ENCODE data around the gene ZNF609.
A peak's percentile ranks its signal among the peaks of the same experiment; 100 is the strongest.
"Not testable (repeated sequence)": the region's sequence is repeated elsewhere in the genome, so short reads cannot be mapped to it uniquely, and the experiment has no call there.

The ZNF609 gene

DNA sequence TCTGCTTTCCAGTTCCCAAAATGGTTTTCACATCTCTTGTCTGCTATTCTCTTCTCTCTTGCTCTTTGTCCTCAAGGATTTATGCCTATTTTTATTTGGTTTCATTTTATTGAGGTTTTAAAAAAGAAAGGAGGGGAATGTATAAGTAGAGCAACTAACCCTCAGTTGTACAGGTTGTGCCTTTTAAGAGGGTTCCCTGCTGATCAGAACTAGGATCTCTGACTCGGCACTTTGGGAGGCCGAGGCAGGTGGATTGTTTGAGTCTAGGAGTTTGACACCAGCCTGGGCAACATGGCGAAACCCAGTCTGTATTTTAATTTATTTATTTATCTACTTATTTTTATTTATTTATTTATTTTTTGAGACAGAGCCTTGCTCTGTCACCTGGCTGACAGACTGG, 123.6 kb downstream of the ZNF609 start:
- H3K27ac ChIP-seq (ENCODE audit: low read depth, low read length, severe bottlenecking): no peak overlapping the region
- peaks cover 20% of the 10 kb centered on the region for H3K9me3 ChIP-seq (ENCODE audit: control insufficient read depth, low read length)
- H3K36me3 ChIP-seq (ENCODE audit: control insufficient read depth, insufficient read depth, low read length): no peaks in the 10 kb centered on the region
- no peak overlapping the region for H3K4me3 ChIP-seq (ENCODE audit: extremely low read depth, insufficient read depth, low read length, poor library complexity, severe bottlenecking)
- peaks cover 20% of the 10 kb centered on the region for H3K4me1 ChIP-seq (ENCODE audit: control insufficient read depth, insufficient read depth, low read length, poor library complexity, severe bottlenecking)
- WGBS, 2 experiments (ENCODE audit: insufficient coverage in 2 of 2): 90 to 100% methylated on average over 1 to 2 of the region's 3 CpGs

DNA sequence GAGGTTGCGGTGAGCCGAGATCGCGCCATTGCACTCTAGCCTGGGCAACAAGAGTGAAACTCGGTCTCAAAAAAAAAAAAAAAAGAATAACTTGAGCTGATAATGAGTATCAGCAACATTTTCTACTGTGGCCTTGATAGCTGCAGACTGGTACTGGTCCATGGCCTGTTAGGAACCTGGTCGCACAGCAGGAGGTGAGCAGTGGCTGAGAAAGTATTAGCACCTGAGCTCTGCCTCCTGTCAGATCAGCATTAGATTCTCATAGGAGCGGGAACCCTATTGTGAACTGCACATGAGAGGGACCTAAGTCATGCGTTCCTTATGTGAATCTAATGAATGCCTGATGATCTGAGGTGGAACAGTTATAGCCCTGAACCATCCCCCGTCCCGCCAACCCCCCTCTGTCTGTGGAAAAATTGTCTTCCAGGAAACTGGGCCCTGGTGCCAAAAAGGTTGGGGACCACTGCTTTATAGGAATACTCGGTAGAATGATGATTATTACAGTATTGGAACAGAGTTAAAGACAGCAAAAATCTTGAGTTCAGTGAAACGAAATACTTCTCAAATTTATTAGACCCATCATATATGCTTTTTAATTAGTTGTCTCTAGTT, 126.0 kb downstream of the ZNF609 start:
- 95 to 98% methylated on average over 8 of the region's 12 CpGs for WGBS, 2 experiments (ENCODE audit: insufficient coverage in 2 of 2)
- H3K36me3 ChIP-seq (ENCODE audit: control insufficient read depth, insufficient read depth, low read length): no peaks in the 10 kb centered on the region

DNA sequence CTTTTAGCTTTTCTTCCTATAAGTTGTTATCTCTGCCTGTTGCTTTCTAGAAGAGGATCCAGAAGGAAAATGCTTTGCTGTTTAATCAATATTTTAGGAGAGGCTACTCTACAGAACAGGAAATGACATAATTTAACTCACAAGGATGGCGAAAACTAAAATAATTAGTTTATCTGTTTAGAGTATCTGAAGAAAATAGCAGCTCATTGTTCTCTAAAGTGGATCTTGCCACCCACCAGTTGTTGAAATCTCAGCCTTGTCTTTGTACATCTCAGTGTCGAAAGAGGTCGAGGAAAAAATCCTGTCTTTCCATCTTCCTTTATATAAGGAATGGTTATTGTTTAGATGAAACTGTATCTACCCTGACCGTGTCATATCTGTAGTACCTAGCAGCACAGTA, 126.6 kb downstream of the ZNF609 start:
- peaks cover 14% of the 10 kb centered on the region for H3K4me1 ChIP-seq (ENCODE audit: control insufficient read depth, insufficient read depth, low read length, poor library complexity, severe bottlenecking)
- no peaks in the 10 kb centered on the region for H3K9me3 ChIP-seq (ENCODE audit: control insufficient read depth, low read length)
- no peaks in the 10 kb centered on the region for H3K36me3 ChIP-seq (ENCODE audit: control insufficient read depth, insufficient read depth, low read length)
- H3K4me3 ChIP-seq (ENCODE audit: extremely low read depth, insufficient read depth, low read length, poor library complexity, severe bottlenecking): no peak overlapping the region
- no CpG with 5 or more reads among the region's 4 CpGs for WGBS, 2 experiments (ENCODE audit: insufficient coverage in 2 of 2)
- no peak overlapping the region for H3K27ac ChIP-seq (ENCODE audit: low read depth, low read length, severe bottlenecking)

More for the DNA sequence above, 126.0 kb downstream of the ZNF609 start:
- no peak overlapping the region for H3K27ac ChIP-seq (ENCODE audit: low read depth, low read length, severe bottlenecking)
- no peak overlapping the region for H3K4me3 ChIP-seq (ENCODE audit: extremely low read depth, insufficient read depth, low read length, poor library complexity, severe bottlenecking)
- H3K4me1 ChIP-seq (ENCODE audit: control insufficient read depth, insufficient read depth, low read length, poor library complexity, severe bottlenecking): peaks cover 18% of the 10 kb centered on the region
- H3K9me3 ChIP-seq (ENCODE audit: control insufficient read depth, low read length): peaks cover under 1% of the 10 kb centered on the region

DNA sequence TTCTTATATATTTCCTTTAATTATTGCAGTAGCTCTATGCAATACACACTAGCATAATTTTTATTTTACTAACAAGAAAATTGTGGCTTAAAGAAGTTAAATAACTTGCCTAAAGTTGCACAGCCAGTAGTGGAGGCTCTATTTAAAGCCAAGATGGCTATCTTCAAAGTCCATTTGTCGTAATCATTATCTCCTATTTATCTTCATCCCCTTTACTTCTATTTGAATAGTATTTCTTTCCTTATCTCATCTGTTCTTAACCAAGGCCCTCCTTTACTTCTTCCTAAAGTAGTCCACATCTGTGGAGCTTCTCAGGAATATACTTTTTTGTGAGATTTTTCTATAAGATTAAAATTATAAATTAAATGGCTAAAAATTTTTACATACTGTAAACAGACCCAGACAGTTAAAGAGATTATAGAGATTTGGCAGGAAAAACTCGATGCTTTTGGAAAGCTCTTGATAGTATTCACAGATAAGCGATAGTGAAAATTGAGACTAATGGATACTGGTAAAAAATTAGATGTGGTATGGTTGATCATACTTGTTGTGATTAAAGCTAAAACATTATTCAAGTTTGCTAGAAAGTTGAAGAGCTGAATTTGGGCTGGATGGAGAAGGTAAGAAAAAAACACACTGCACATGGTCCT, 129.2 kb downstream of the ZNF609 start:
- Histone ChIP-seq H3K4me1 (ENCODE audit: control insufficient read depth, insufficient read depth, low read length, poor library complexity, severe bottlenecking) (peaks cover 14% of the 10 kb centered on the region), H3K36me3 (ENCODE audit: control insufficient read depth, insufficient read depth, low read length) (no peaks in the 10 kb centered on the region), H3K27ac (ENCODE audit: low read depth, low read length, severe bottlenecking) (no peak overlapping the region), H3K4me3 (ENCODE audit: extremely low read depth, insufficient read depth, low read length, poor library complexity, severe bottlenecking) (no peak overlapping the region), H3K9me3 (ENCODE audit: control insufficient read depth, low read length) (no peaks in the 10 kb centered on the region)
- 83 to 84% methylated on average over 3 of the region's 3 CpGs for WGBS, 2 experiments (ENCODE audit: insufficient coverage in 2 of 2)

DNA sequence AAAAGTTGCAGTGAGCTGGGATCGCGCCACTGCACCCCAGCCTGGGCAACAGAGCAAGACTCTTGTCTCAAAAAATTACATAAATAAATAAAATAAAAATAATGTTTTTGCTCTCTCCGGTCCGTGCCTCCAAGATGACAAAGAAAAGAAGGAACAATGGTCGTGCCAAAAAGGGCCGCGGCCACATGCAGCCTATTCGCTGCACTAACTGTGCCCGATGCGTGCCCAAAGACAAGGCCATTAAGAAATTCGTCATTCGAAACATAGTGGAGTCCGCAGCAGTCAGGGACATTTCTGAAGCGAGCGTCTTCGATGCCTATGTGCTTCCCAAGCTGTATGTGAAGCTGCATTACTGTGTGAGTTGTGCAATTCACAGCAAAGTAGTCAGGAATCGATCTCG, 132.5 kb downstream of the ZNF609 start:
- not testable (repeated sequence) for H3K4me3 ChIP-seq (ENCODE audit: extremely low read depth, insufficient read depth, low read length, poor library complexity, severe bottlenecking); H3K36me3 ChIP-seq (ENCODE audit: control insufficient read depth, insufficient read depth, low read length); H3K4me1 ChIP-seq (ENCODE audit: control insufficient read depth, insufficient read depth, low read length, poor library complexity, severe bottlenecking); H3K9me3 ChIP-seq (ENCODE audit: control insufficient read depth, low read length); H3K27ac ChIP-seq (ENCODE audit: low read depth, low read length, severe bottlenecking)
- 97 to 99% methylated on average over 12 to 13 of the region's 18 CpGs for WGBS, 2 experiments (ENCODE audit: insufficient coverage in 2 of 2)

DNA sequence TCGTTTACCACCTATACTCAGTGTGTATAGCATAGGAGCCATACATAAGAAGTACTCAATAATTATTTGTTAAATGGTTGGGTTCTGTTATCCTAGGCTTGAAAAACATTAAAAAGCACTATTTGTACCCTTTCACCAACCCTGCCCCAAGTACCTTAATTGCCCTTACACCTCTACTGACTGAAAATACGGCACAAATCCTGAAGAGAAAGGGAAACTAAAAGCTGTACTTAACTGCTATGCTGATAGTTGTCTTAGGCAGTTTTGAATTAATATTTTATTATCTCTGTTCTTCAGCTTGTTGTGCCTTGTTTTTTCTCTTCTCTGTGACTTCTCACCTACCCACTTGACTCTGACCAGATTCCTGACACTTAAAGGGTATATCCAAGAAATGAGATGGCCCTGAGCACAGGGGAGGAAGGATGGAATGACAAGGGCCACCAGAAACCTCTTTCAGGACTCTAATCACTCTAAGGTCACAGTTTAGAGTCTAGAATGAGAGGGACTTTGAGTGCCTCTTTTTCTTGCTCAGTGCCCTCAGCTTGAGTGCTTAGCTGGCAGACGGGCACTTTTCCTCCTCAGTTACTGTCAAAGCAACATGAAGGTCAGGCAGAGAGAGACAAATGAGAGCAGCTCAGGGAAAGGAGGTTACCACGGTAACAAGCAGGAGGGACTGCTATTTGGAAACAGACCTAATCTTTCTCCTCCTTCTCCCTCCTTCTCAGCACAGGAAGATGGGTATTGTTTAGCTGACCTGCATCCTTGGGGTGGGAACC, 136.5 kb downstream of the ZNF609 start:
- H3K9me3 ChIP-seq (ENCODE audit: control insufficient read depth, low read length): no peaks in the 10 kb centered on the region
- no peaks in the 10 kb centered on the region for H3K36me3 ChIP-seq (ENCODE audit: control insufficient read depth, insufficient read depth, low read length)
- no CpG with 5 or more reads among the region's 4 CpGs for WGBS, 2 experiments (ENCODE audit: insufficient coverage in 2 of 2)
- H3K4me3 ChIP-seq (ENCODE audit: extremely low read depth, insufficient read depth, low read length, poor library complexity, severe bottlenecking): no peak overlapping the region
- peaks cover 19% of the 10 kb centered on the region for H3K4me1 ChIP-seq (ENCODE audit: control insufficient read depth, insufficient read depth, low read length, poor library complexity, severe bottlenecking)
- peak overlapping the region; percentile 64 for H3K27ac ChIP-seq (ENCODE audit: low read depth, low read length, severe bottlenecking)

DNA sequence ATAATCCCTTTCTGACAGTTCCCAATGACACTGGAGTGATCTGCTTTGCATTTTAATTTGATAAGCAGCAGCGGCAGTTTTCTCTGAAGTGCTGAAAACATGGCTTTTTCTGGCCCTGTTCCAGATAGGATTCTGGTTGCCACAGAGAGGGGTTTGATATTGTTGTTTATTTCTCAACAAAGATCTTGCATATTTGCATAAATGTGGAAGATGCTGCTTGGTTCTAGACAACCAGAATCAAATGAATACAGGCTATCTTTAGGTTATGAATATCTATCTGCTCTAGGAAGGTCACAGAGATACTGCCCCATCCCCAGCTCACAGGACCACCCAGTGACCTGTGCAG, 137.1 kb downstream of the ZNF609 start:
- Histone ChIP-seq H3K27ac (ENCODE audit: low read depth, low read length, severe bottlenecking) (peak overlapping the region; percentile 64), H3K9me3 (ENCODE audit: control insufficient read depth, low read length) (no peaks in the 10 kb centered on the region), H3K4me3 (ENCODE audit: extremely low read depth, insufficient read depth, low read length, poor library complexity, severe bottlenecking) (no peak overlapping the region)

DNA sequence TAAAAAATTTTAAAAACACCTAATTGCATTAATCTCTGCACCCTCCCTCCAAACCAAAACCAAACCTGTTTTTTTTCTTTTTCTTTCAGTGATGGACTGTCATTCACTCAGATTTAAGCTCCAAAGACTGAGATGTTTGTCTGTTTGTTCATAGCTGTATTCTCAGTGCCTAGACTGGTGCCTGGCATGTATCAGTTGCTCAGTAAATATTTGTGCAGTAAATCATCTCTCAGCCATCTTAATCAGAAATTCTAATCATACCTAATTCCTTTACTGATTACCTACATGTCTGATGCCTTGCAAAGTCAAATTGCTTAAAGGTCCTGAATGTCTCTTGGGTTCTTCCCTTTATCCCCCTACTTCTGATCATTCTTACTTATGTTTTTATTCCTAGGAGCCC, 138.8 kb downstream of the ZNF609 start:
- Histone ChIP-seq H3K9me3 (ENCODE audit: control insufficient read depth, low read length) (no peaks in the 10 kb centered on the region), H3K4me3 (ENCODE audit: extremely low read depth, insufficient read depth, low read length, poor library complexity, severe bottlenecking) (no peak overlapping the region), H3K36me3 (ENCODE audit: control insufficient read depth, insufficient read depth, low read length) (no peaks in the 10 kb centered on the region), H3K4me1 (ENCODE audit: control insufficient read depth, insufficient read depth, low read length, poor library complexity, severe bottlenecking) (peaks cover 19% of the 10 kb centered on the region), H3K27ac (ENCODE audit: low read depth, low read length, severe bottlenecking) (no peak overlapping the region)

More for the DNA sequence above, 137.1 kb downstream of the ZNF609 start:
- H3K36me3 ChIP-seq (ENCODE audit: control insufficient read depth, insufficient read depth, low read length): no peaks in the 10 kb centered on the region
- peaks cover 19% of the 10 kb centered on the region for H3K4me1 ChIP-seq (ENCODE audit: control insufficient read depth, insufficient read depth, low read length, poor library complexity, severe bottlenecking)
- WGBS, 2 experiments (ENCODE audit: insufficient coverage in 2 of 2): 43% methylated on average over 1 of the region's 1 CpG; no CpG with 5 or more reads in 1 of the 2 experiments

DNA sequence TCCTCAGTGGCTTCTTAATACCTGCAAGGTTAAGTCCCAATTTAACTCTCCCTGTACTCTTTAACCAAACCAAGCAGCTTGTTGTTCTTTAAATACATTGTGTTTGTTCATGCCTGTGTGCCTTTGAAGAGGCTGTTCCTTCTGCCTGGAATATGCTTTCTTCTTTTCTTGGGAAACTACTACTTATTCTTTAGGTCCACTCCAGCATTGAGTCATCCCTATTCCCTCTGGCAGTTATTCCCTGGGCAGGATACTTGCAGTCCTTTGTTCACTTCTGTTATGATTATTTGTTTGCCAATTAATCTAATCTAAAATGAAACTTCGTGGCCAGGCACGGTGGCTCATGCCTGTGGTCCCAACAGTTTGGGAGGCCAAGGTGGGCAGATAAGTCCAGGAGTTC, 139.3 kb downstream of the ZNF609 start:
- Histone ChIP-seq H3K27ac (ENCODE audit: low read depth, low read length, severe bottlenecking) (no peak overlapping the region), H3K4me1 (ENCODE audit: control insufficient read depth, insufficient read depth, low read length, poor library complexity, severe bottlenecking) (peaks cover 19% of the 10 kb centered on the region), H3K36me3 (ENCODE audit: control insufficient read depth, insufficient read depth, low read length) (no peaks in the 10 kb centered on the region), H3K4me3 (ENCODE audit: extremely low read depth, insufficient read depth, low read length, poor library complexity, severe bottlenecking) (no peak overlapping the region), H3K9me3 (ENCODE audit: control insufficient read depth, low read length) (no peaks in the 10 kb centered on the region)
- WGBS, 2 experiments (ENCODE audit: insufficient coverage in 2 of 2): 42% methylated on average over 2 of the region's 2 CpGs; no CpG with 5 or more reads in 1 of the 2 experiments

DNA sequence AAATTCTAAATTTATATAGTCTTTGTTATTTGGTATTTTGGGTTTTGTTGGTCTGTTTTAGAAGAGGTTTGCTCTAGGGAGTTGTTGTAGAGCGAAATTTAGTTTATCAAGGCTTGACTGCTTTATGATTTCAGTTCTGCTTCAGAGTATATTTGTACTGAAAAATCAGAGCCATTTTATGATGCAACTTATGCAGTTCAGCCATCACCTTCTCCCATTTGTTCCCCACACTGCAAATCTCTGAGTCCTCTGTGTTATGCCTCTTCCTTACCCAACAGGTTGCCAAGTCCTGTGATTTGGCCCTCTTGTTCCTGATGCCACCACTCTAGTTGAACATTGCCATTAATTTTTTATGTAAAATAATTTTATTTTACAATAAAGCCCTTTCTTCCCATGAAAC, 140.4 kb downstream of the ZNF609 start:
- 100% methylated on average over 1 of the region's 1 CpG; no CpG with 5 or more reads in 1 of the 2 experiments for WGBS, 2 experiments (ENCODE audit: insufficient coverage in 2 of 2)
- Histone ChIP-seq H3K27ac (ENCODE audit: low read depth, low read length, severe bottlenecking) (no peak overlapping the region), H3K9me3 (ENCODE audit: control insufficient read depth, low read length) (no peaks in the 10 kb centered on the region), H3K36me3 (ENCODE audit: control insufficient read depth, insufficient read depth, low read length) (no peaks in the 10 kb centered on the region), H3K4me1 (ENCODE audit: control insufficient read depth, insufficient read depth, low read length, poor library complexity, severe bottlenecking) (peaks cover 19% of the 10 kb centered on the region), H3K4me3 (ENCODE audit: extremely low read depth, insufficient read depth, low read length, poor library complexity, severe bottlenecking) (no peak overlapping the region)

DNA sequence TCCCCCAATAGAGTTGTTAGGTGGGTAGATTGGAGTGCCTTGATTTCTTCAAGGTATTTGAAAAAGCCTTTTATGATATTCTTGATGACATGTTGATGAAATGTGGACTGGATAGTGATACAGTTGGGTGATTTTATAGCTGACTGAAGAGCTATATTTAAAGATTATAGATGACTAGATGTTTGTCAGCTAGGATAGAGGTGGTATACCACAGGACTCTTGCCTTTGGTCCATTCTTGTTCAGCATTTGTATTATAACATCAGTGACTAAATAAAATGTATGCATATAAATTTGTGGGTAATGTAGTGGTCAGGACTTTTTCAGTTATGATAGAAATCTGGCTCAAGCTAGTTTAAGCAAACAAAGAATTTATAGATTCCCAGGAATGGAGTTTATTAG, 143.9 kb downstream of the ZNF609 start:
- Histone ChIP-seq H3K27ac (ENCODE audit: low read depth, low read length, severe bottlenecking) (no peak overlapping the region), H3K4me1 (ENCODE audit: control insufficient read depth, insufficient read depth, low read length, poor library complexity, severe bottlenecking) (peaks cover 7% of the 10 kb centered on the region)

More for the DNA sequence above, 143.9 kb downstream of the ZNF609 start:
- H3K9me3 ChIP-seq (ENCODE audit: control insufficient read depth, low read length): no peaks in the 10 kb centered on the region
- no peak overlapping the region for H3K4me3 ChIP-seq (ENCODE audit: extremely low read depth, insufficient read depth, low read length, poor library complexity, severe bottlenecking)
- no peaks in the 10 kb centered on the region for H3K36me3 ChIP-seq (ENCODE audit: control insufficient read depth, insufficient read depth, low read length)
